SK-N-SH treated with all-trans-retinoic acid at 6 μM for 48 hours (cell line): ENCODE data around the gene TCF23.

Experiments
- OSR1 ChIP-seq: fragments of 250-450 bp; sonication (Bioruptor Pico); IDR thresholded peaks from 2 replicates; pipeline ENCODE4 v1.8.0; 2022; ENCODE audit warnings: moderate library complexity, mild to moderate bottlenecking, inconsistent platforms
- TOX ChIP-seq: fragments of 250-450 bp; sonication (Bioruptor Pico); IDR thresholded peaks from 2 replicates; pipeline ENCODE4 v1.8.0; 2021; ENCODE audit warnings: mild to moderate bottlenecking, moderate library complexity, borderline replicate concordance
- ZNF70 ChIP-seq: fragments of 450-650 bp; formaldehyde crosslinking; IDR thresholded peaks from 2 replicates; pipeline ENCODE4 v1.5.0; 2020; ENCODE audit warnings: mild to moderate bottlenecking, moderate library complexity
- TF ChIP-seq, protein P1 (sequence below): fragments of 250-450 bp; sonication (Bioruptor Pico); IDR thresholded peaks from 2 replicates; pipeline ENCODE4 v1.8.0; 2021; ENCODE audit warnings: low read depth, mild to moderate bottlenecking, moderate library complexity, borderline replicate concordance

DNA sequence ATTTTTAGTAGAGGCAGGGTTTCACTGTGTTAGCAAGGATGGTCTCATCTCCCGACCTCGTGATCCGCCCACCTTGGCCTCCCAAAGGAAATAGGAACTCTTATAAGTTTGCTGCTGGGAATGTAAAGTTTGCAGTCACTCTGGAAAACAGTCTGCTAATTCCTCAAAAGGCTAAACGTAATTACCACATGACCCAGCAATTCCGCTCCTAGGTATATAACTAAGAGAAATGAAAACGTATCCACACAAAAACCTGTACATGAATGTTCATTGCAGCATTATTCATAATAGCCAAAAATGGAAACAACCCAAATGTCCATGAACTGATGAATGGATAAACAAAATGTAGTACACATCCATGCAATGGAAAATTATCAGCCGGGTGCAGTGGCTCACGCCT is 41.2 kb downstream of the TCF23 start:
- TF ChIP-seq, protein P1, sequence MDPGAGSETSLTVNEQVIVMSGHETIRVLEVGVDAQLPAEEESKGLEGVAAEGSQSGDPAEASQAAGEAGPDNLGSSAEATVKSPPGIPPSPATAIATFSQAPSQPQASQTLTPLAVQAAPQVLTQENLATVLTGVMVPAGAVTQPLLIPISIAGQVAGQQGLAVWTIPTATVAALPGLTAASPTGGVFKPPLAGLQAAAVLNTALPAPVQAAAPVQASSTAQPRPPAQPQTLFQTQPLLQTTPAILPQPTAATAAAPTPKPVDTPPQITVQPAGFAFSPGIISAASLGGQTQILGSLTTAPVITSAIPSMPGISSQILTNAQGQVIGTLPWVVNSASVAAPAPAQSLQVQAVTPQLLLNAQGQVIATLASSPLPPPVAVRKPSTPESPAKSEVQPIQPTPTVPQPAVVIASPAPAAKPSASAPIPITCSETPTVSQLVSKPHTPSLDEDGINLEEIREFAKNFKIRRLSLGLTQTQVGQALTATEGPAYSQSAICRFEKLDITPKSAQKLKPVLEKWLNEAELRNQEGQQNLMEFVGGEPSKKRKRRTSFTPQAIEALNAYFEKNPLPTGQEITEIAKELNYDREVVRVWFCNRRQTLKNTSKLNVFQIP, result no peak
- no peak for TF ChIP-seq TOX (CRISPR knock-in tag)
- TF ChIP-seq ZNF70, result no peak
- TF ChIP-seq OSR1 (CRISPR knock-in tag), result no peak
